Left lung (tissue), 10 donors: ENCODE measurements around the gene CYSRT1. TPM values are rescaled to one million over a fixed set of nuclear protein-coding genes. Genes with fewer than 3 reads are reported as not detected.

Experiments
- ATAC-seq: fragments of 200-7000 bp; cut with Tn5 transposase; one replicate; pipeline ENCODE4 v1.9.1; 2020; ENCODE audit warnings: moderate library complexity
- DNase-seq, 4 donors: peaks; one replicate each; pipeline ENCODE4 v3.0.0-alpha.2; 2013 to 2020
- H3K27ac ChIP-seq, 2 donors: fragments of 200-600 bp; sonication (generic) in 1 of 2; one replicate each; pipeline versions ENCODE4 v1.5.0 to v1.8.0; 2020 to 2021
- H3K27me3 ChIP-seq, 2 donors: fragments of 200-600 bp; sonication (generic) in 1 of 2; one replicate each; pipeline versions ENCODE4 v1.5.0 to v1.8.0; 2020 to 2021
- H3K36me3 ChIP-seq, 2 donors: fragments of 200-600 bp; sonication (generic) in 1 of 2; one replicate each; pipeline versions ENCODE4 v1.5.0 to v1.8.0; 2020 to 2021
- H3K4me1 ChIP-seq, 2 donors: fragments of 200-600 bp; one replicate each; pipeline ENCODE4 v1.8.0; 2021
- H3K4me3 ChIP-seq, 2 donors: fragments of 200-600 bp; sonication (generic) in 1 of 2; one replicate each; pipeline versions ENCODE4 v1.5.0 to v1.8.0; 2020 to 2021; ENCODE audit warnings: mild to moderate bottlenecking in 1 of 2
- H3K9me3 ChIP-seq, 2 donors: fragments of 200-600 bp; sonication (generic) in 1 of 2; one replicate each; pipeline versions ENCODE4 v1.5.0 to v1.8.0; 2020 to 2021
- intact Hi-C, 2 donors: fragments of 100-400 bp; cut with DNase I; formaldehyde crosslinking; loops; one replicate each; pipeline versions ENCODE4 v1.11.2 to v1.14.2; 2022
- polyA plus RNA-seq, 6 donors: library from polyadenylated mRNA; unstranded; fragments of 120-200 nt; gene quantifications; one replicate each; pipeline ENCODE4 v1.2.1, GENCODE V29; 2013; ENCODE audit not compliant: insufficient read length in 6 of 6
- total RNA-seq, 2 donors: library from RNA; stranded (reverse); fragmentation: NEBNext Ultra II Directional; extraction: Animal tissue kit (Norgen Biotek cat#: 25700); gene quantifications; one replicate each; pipeline ENCODE4 v1.2.1, GENCODE V29; 2021
- TF ChIP-seq, protein P1 (sequence below), 2 donors: fragments of 200-600 bp; sonication (generic) in 1 of 2; IDR thresholded peaks; one replicate each; pipeline versions ENCODE4 v1.5.0 to v1.8.0; 2021; ENCODE audit warnings: antibody characterized with exemption in 2 of 2
- donor health status: DM: no; HTN: yes; CAD: no.
- donor health status: DM: no; HTN: no; CAD: no.

Gene CYSRT1
- total and polyA plus RNA-seq, 8 donors: 0.44 to 3.7 (median 2.3) TPM

DNA sequence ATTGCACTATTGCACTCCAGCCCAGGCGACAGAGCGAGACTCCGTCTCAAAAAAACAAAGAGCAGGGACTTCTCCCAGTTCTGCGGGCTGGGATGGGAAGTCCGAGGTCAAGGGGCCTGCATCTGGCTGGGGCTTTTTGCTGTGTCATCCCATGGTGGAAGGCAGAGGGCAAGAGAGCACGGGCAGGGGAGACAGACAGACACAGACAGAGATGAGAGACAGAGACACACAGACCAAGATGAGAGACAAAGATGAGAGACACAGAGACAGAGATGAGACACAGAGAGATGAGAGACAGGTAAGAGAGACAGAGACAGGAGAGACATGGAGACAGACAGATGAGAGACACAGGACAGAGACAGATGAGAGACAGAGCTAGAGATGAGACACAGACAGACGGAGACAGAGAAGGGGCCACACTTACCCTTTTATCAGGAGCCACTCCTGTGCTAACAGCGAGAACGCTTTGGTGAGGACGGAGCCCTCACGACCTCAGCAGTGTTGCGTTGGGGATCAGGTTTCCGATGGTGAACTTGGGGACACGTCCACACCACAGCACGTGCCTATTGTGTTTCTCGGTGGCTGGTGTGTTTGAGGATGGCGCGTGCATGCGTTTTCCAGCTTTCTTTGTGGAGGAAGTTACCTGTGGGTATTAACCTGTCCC lies 43.7 kb downstream of the CYSRT1 start:
- no peak for DNase-seq
- no peak for ATAC-seq
- Histone ChIP-seq H3K27me3 (no peaks in the 10 kb centered on the region), H3K4me3 (no peak overlapping the region), H3K36me3 (peaks cover 0 to 84% of the 10 kb centered on the region in 2 donors), H3K4me1 (peaks cover 21 to 39% of the 10 kb centered on the region in 2 donors), H3K27ac (peak overlapping the region; percentile 67 to 69), H3K9me3 (no peaks in the 10 kb centered on the region)
- intact Hi-C loops: no loop called here
- TF ChIP-seq, protein P1, sequence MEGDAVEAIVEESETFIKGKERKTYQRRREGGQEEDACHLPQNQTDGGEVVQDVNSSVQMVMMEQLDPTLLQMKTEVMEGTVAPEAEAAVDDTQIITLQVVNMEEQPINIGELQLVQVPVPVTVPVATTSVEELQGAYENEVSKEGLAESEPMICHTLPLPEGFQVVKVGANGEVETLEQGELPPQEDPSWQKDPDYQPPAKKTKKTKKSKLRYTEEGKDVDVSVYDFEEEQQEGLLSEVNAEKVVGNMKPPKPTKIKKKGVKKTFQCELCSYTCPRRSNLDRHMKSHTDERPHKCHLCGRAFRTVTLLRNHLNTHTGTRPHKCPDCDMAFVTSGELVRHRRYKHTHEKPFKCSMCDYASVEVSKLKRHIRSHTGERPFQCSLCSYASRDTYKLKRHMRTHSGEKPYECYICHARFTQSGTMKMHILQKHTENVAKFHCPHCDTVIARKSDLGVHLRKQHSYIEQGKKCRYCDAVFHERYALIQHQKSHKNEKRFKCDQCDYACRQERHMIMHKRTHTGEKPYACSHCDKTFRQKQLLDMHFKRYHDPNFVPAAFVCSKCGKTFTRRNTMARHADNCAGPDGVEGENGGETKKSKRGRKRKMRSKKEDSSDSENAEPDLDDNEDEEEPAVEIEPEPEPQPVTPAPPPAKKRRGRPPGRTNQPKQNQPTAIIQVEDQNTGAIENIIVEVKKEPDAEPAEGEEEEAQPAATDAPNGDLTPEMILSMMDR (IDR thresholded peaks at IDR 0.05): no peak

DNA sequence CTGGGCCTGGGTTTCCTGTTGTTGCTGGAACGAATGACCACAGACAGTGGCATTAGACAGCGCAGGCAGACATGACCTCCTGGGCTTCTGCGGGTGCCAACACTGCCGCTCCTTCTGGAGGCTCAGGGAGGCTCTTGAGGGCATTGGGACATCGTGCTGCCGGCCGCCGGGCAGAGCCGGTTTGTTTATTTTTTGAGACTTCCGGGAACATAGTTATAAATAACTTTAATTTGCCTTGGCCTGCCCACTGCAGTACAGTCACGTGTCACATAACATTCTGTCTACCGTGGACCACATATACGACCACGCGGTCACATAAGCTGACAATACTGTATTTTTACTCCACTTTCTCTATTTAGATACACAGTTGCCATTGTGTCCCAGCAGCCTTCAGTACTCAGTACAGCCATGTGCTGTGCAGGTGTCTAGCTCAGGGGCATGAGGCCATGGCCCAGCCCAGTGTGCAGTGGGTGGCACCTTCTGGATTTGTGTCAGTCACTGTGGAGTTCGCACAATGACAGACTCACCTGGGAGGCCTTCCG lies 44.3 kb downstream of the CYSRT1 start:
- TF ChIP-seq, protein P1 (IDR thresholded peaks at IDR 0.05): no peak
- Histone ChIP-seq H3K4me1 (peaks cover 22 to 39% of the 10 kb centered on the region in 2 donors), H3K4me3 (no peak overlapping the region), H3K27me3 (no peaks in the 10 kb centered on the region), H3K36me3 (peaks cover 0 to 78% of the 10 kb centered on the region in 2 donors), H3K27ac (peak overlapping the region; percentile 67 to 69), H3K9me3 (no peaks in the 10 kb centered on the region)
- peak in 2 of 4 donors; percentile 76 to 86 for DNase-seq
- intact Hi-C loops: no loop called here
- ATAC-seq: peak; percentile 85

DNA sequence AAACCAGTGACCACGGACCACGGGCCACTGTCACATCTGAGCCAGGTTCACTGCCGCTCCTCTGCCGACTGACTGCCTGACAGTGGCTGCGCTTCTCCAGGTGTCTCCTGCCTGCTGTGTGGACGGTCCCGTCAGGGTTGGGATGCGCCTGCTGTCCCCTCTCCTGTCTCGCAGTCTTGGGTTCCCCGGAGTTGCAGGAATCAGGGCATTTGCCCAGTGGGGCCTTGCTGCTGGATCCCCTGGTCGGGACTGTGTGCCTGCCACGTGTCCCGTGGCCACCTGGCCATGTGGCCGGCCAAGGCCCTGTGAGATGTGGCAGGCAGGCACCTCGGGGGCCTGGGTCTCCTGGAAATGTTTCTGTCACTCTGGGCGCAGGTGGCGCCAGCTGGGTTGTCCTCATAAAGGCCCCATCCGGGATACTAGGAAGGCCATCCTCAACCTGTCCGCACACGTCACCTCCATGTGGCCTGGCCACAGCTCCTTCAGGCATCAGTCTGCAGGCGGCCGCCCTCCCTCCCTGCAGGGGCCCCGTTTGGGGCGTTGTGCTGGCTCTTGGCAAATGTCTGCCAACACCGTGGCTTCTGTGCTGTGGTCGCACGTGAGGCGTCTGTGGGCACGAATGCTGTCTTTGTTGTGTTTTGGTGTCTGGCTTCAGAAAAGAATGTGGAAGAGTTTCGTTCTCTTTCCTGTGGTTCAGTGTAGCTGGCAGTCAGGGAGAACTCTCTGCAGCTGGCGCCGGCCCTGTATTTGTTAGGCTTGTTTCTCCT lies 46.1 kb downstream of the CYSRT1 start:
- H3K27me3 ChIP-seq: no peaks in the 10 kb centered on the region
- no peak for ATAC-seq
- H3K27ac ChIP-seq: no peak overlapping the region
- TF ChIP-seq, protein P1 (IDR thresholded peaks at IDR 0.05): no peak
- H3K4me3 ChIP-seq: no peak overlapping the region
- H3K36me3 ChIP-seq: peaks cover 0 to 60% of the 10 kb centered on the region in 2 donors
- no peaks in the 10 kb centered on the region for H3K9me3 ChIP-seq
- intact Hi-C loops: no loop called here
- peak in 1 of 4 donors; percentile 41 for DNase-seq
- H3K4me1 ChIP-seq: peaks cover 24 to 51% of the 10 kb centered on the region in 2 donors

DNA sequence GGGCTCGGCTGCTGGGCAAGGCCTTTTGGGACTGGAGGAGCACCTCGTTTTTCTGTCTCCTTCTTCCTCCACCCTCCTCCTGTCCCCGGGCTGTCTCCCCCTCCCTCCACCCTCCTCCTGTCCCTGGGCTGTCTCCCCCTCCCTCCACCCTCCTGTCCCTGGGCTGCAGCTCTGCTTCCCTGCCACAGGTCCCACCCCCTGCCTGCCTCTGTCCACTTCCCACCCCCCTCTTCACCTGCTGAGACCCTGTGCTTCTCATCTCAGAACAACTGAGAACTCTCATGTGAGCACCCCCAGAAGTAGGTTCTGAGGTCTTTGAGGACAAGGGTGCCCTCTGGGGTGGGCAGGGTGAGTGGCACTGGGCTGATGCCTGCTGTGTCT lies 46.7 kb downstream of the CYSRT1 start:
- TF ChIP-seq, protein P1 (IDR thresholded peaks at IDR 0.05): no peak
- DNase-seq (no peak), ATAC-seq (no peak)
- Histone ChIP-seq H3K4me1 (peaks cover 30 to 57% of the 10 kb centered on the region in 2 donors), H3K9me3 (no peaks in the 10 kb centered on the region), H3K27me3 (no peaks in the 10 kb centered on the region), H3K36me3 (peaks cover 0 to 55% of the 10 kb centered on the region in 2 donors), H3K4me3 (no peak overlapping the region), H3K27ac (no peak overlapping the region)
- intact Hi-C loops: no loop called here
